VCaP (cell line): Measurements from ENCODE around the gene CDKN1A.

Experiments used
- H3K27ac ChIP-seq: fragments of 450-650 bp; 2 replicates; pipeline ENCODE4 v1.5.1; 2017
- TF ChIP-seq, protein P1 (sequence below): fragments of 450-650 bp; conservative IDR thresholded peaks from 2 replicates; pipeline ENCODE4 v1.5.1; 2017; ENCODE audit warnings: mild to moderate bottlenecking, moderate library complexity

CDKN1A gene

DNA sequence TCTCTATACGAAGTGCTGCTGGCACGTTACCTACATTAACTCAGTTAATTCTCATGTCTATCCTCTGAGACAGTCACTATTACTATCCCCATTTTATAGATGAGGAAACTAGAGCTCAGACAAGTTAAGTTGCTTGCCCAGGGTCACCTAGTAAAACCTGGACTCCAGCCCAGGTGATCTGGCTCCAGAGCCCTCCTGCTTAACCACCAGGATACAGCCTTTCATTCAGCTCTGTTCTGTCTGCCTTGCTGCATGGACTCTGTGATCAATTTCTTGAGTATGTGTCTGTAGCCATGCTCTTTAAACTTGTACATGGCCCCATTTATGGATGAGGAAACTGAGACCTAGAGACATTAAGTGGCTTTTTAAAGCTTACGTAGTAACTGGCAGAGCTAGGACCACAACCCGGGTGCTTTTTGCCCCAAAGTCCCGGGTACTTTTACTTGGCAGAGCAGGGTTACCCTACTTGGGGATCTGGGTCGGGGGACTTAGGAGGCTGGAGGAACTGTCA is 4.7 kb downstream of the CDKN1A start:
- TF ChIP-seq, protein P1, sequence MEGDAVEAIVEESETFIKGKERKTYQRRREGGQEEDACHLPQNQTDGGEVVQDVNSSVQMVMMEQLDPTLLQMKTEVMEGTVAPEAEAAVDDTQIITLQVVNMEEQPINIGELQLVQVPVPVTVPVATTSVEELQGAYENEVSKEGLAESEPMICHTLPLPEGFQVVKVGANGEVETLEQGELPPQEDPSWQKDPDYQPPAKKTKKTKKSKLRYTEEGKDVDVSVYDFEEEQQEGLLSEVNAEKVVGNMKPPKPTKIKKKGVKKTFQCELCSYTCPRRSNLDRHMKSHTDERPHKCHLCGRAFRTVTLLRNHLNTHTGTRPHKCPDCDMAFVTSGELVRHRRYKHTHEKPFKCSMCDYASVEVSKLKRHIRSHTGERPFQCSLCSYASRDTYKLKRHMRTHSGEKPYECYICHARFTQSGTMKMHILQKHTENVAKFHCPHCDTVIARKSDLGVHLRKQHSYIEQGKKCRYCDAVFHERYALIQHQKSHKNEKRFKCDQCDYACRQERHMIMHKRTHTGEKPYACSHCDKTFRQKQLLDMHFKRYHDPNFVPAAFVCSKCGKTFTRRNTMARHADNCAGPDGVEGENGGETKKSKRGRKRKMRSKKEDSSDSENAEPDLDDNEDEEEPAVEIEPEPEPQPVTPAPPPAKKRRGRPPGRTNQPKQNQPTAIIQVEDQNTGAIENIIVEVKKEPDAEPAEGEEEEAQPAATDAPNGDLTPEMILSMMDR: no peak
- H3K27ac ChIP-seq: peak overlapping the region; percentile 76

DNA sequence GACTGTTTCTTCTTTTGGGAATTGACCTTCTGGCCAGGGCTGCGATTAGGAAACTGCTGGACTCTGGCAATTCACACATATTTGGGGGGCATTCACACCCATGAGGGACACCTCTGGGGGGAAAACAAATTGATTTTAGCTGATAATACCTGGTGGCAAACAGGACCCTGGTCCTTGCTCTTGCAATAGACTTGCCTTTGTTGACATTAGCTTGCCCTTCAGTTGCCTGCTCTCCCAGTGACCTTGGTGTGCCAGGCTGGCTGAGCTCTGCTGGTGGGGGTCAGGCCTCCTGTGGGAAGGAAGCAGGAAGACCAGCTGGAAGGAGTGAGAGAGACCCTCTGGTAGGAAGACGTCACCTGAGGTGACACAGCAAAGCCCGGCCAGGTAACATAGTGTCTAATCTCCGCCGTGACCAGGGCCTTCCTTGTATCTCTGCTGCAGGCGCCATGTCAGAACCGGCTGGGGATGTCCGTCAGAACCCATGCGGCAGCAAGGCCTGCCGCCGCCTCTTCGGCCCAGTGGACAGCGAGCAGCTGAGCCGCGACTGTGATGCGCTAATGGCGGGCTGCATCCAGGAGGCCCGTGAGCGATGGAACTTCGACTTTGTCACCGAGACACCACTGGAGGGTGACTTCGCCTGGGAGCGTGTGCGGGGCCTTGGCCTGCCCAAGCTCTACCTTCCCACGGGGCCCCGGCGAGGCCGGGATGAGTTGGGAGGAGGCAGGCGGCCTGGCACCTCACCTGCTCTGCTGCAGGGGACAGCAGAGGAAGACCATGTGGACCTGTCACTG is 5.3 kb downstream of the CDKN1A start:
- TF ChIP-seq, protein P1: no peak
- peak overlapping the region; percentile 76 for H3K27ac ChIP-seq

DNA sequence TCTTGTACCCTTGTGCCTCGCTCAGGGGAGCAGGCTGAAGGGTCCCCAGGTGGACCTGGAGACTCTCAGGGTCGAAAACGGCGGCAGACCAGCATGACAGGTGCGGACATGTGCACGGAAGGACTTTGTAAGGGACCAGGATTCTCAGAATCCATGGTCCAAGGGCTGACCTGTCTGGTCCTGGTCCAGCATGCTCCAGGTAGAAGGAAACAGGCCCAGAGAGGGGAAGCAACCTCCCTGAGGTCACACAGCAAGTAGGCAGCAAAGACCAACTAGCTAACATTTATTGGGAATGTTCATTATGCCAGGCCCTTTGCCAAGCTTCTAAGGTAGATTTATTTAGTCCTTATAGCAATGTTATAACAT is 5.9 kb downstream of the CDKN1A start:
- peak overlapping the region; percentile 76 for H3K27ac ChIP-seq

DNA sequence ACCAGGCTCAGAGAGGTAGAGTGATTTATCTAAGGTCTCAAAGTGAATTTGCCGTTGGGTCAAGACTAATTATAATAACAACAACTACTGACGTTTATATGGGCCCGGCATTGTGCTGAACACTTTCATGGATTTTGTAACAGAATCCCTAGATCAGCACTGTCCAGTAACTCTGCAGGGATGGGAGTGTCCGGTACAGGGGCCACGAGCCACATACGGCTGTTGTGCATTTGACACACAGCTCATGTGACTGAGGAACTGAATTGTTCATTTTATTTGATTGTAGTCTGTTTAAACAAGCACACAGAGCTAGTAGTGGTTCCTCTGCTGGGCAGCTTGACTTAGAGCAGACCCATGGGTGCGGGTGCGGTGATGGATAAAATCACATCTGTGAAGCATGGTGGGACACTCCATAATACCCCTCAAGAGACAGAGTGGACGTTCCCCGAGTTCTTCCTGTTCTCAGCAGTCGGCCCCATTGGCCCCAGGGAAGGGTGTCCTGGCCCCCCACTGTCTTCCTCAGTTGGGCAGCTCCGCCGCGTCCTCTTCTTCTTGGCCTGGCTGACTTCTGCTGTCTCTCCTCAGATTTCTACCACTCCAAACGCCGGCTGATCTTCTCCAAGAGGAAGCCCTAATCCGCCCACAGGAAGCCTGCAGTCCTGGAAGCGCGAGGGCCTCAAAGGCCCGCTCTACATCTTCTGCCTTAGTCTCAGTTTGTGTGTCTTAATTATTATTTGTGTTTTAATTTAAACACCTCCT is 6.8 kb downstream of the CDKN1A start:
- H3K27ac ChIP-seq: no peak overlapping the region
- TF ChIP-seq, protein P1: no peak

More for the DNA sequence above, 5.9 kb downstream of the CDKN1A start:
- TF ChIP-seq, protein P1: no peak

DNA sequence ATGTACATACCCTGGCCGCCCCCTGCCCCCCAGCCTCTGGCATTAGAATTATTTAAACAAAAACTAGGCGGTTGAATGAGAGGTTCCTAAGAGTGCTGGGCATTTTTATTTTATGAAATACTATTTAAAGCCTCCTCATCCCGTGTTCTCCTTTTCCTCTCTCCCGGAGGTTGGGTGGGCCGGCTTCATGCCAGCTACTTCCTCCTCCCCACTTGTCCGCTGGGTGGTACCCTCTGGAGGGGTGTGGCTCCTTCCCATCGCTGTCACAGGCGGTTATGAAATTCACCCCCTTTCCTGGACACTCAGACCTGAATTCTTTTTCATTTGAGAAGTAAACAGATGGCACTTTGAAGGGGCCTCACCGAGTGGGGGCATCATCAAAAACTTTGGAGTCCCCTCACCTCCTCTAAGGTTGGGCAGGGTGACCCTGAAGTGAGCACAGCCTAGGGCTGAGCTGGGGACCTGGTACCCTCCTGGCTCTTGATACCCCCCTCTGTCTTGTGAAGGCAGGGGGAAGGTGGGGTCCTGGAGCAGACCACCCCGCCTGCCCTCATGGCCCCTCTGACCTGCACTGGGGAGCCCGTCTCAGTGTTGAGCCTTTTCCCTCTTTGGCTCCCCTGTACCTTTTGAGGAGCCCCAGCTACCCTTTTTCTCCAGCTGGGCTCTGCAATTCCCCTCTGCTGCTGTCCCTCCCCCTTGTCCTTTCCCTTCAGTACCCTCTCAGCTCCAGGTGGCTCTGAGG is 7.6 kb downstream of the CDKN1A start:
- H3K27ac ChIP-seq: no peak overlapping the region
- TF ChIP-seq, protein P1: no peak

DNA sequence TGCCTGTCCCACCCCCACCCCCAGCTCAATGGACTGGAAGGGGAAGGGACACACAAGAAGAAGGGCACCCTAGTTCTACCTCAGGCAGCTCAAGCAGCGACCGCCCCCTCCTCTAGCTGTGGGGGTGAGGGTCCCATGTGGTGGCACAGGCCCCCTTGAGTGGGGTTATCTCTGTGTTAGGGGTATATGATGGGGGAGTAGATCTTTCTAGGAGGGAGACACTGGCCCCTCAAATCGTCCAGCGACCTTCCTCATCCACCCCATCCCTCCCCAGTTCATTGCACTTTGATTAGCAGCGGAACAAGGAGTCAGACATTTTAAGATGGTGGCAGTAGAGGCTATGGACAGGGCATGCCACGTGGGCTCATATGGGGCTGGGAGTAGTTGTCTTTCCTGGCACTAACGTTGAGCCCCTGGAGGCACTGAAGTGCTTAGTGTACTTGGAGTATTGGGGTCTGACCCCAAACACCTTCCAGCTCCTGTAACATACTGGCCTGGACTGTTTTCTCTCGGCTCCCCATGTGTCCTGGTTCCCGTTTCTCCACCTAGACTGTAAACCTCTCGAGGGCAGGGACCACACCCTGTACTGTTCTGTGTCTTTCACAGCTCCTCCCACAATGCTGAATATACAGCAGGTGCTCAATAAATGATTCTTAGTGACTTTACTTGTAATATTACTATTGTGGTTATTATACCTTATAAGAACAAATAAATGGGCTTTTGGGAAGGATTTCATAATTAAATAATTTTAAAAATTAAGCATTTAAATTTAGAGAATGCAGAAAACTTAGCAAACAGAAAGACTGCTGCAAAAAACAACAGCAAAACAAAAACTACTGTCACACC is 8.4 kb downstream of the CDKN1A start:
- no peak overlapping the region for H3K27ac ChIP-seq

More for the DNA sequence above, 8.4 kb downstream of the CDKN1A start:
- TF ChIP-seq, protein P1: no peak
